Measurements from ENCODE around the gene ZFAND3. TPM values are rescaled to one million over a fixed set of nuclear protein-coding genes. Genes with fewer than 3 reads are reported as not detected.

The ZFAND3 gene
- total RNA-seq, 1 experiment from 2014 or later: 107 TPM

DNA sequence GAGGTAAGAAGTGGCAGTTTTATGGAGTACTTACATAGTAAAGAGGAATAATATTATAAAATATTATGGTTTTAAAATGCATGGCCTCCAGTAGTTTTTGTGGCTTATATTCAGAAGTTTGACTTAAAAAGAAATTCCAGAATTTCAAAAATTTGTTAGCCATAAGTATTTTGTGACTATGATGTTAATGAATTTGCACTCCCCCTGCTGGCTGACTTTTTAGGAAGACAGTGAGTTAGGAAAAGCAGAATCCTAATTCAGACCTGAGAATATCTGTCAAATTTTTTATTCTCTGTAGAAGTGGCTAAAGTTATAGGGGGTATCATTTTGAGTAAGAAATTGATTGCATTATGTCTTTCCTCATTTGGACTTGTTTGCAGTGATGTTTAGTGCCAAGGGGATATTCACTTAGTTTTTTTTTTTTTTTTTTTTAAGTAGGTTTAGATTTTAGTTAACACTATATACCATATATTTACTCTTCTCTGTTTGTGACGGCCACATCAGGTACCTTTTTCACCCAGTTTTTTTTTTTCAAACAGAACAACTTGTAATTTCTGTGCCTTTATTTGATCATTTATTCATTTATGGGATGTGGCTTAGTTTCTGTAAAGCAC is 40.8 kb downstream of the ZFAND3 start:
- no peak overlapping the region for H3K27ac Mint-ChIP-seq (ENCODE audit: unreplicated experiment)
- BruUV-seq (replicated peaks): no TSS peak
- peaks cover 11% of the 10 kb centered on the region for H3K36me3 Mint-ChIP-seq (ENCODE audit: insufficient read depth, unreplicated experiment)
- TF ChIP-seq, protein P1, sequence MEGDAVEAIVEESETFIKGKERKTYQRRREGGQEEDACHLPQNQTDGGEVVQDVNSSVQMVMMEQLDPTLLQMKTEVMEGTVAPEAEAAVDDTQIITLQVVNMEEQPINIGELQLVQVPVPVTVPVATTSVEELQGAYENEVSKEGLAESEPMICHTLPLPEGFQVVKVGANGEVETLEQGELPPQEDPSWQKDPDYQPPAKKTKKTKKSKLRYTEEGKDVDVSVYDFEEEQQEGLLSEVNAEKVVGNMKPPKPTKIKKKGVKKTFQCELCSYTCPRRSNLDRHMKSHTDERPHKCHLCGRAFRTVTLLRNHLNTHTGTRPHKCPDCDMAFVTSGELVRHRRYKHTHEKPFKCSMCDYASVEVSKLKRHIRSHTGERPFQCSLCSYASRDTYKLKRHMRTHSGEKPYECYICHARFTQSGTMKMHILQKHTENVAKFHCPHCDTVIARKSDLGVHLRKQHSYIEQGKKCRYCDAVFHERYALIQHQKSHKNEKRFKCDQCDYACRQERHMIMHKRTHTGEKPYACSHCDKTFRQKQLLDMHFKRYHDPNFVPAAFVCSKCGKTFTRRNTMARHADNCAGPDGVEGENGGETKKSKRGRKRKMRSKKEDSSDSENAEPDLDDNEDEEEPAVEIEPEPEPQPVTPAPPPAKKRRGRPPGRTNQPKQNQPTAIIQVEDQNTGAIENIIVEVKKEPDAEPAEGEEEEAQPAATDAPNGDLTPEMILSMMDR (IDR thresholded peaks at IDR 0.05; ENCODE audit: insufficient read depth in 1 of 2, low read depth in 1 of 2, low read length in 1 of 2, severe bottlenecking in 1 of 2, unreplicated experiment in 1 of 2): peak; percentile 49 to 54
- H3K27me3 Mint-ChIP-seq (ENCODE audit: insufficient read depth, unreplicated experiment): no peaks in the 10 kb centered on the region
- H3K9me3 Mint-ChIP-seq (ENCODE audit: unreplicated experiment): no peaks in the 10 kb centered on the region
- Histone ChIP-seq H3K36me3 (ENCODE audit: control insufficient read depth, insufficient read depth, low read length) (no peaks in the 10 kb centered on the region), H3K27me3 (replicated peaks; ENCODE audit: control insufficient read depth, insufficient read depth, low read length) (no peaks in the 10 kb centered on the region), H3K4me1 (no peaks in the 10 kb centered on the region; the same call in 1 of the 2 replicates), H3K9me3 (no peaks in the 10 kb centered on the region), H3K4me3 (ENCODE audit: low read depth, low read length) (no peak overlapping the region)
- peak in 1 of 2 experiments; percentile 55 for DNase-seq
- peaks cover 2% of the 10 kb centered on the region for H3K4me1 Mint-ChIP-seq (ENCODE audit: low read depth, unreplicated experiment)
- CTCF ChIA-PET: interaction anchor here (0.6 to 2.7 kb wide), 4 partner anchors 42 to 142 kb away, joined by 5 to 14 read pairs (median 6); no protein-coding TSS in a partner anchor
- POLR2A ChIA-PET: interaction anchor here (0.7 kb wide), 1 partner anchor 34 kb away, joined by 8 read pairs; no protein-coding TSS in a partner anchor
- no peak overlapping the region for H3K4me3 Mint-ChIP-seq (ENCODE audit: unreplicated experiment)
- intact Hi-C loops (cut with micrococcal nuclease; ENCODE audit: unreplicated experiment): loop anchor here (1.0 to 10.0 kb wide), 3 partner anchors 38 to 154 kb away; no protein-coding TSS in a partner anchor

DNA sequence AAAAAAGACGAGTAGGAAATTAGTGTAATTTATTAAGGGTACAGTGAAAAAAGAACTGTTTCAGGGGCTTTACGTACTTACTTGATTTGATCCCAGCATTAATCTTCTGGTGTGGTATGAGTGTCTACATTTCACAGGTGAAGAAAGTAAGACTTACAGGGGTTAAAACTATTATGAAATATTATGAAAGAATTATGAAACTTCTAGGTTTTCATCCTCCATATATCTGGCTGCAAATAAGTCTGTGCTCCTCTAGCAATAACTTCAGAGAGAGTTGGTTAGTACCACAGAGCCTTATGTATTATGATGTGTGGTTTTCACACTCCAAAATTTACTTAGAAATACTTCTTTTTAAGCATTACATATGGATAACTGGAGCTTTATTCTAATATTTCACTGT is 41.9 kb downstream of the ZFAND3 start:
- ChIA-PET POLR2A (no interaction called here), CTCF (no interaction called here)
- H3K4me1 Mint-ChIP-seq (ENCODE audit: low read depth, unreplicated experiment): peaks cover 12% of the 10 kb centered on the region
- TF ChIP-seq, protein P1 (IDR thresholded peaks at IDR 0.05; ENCODE audit: insufficient read depth in 1 of 2, low read depth in 1 of 2, low read length in 1 of 2, severe bottlenecking in 1 of 2, unreplicated experiment in 1 of 2): no peak
- no peak overlapping the region for H3K4me3 Mint-ChIP-seq (ENCODE audit: unreplicated experiment)
- no peak overlapping the region for H3K27ac Mint-ChIP-seq (ENCODE audit: unreplicated experiment)
- no peaks in the 10 kb centered on the region for H3K27me3 Mint-ChIP-seq (ENCODE audit: insufficient read depth, unreplicated experiment)
- H3K27me3 ChIP-seq (replicated peaks; ENCODE audit: control insufficient read depth, insufficient read depth, low read length): no peaks in the 10 kb centered on the region
- DNase-seq: no peak
- H3K4me1 ChIP-seq: no peaks in the 10 kb centered on the region; the same call in 1 of the 2 replicates
- no peaks in the 10 kb centered on the region for H3K36me3 ChIP-seq (ENCODE audit: control insufficient read depth, insufficient read depth, low read length)
- intact Hi-C loops (cut with micrococcal nuclease; ENCODE audit: unreplicated experiment): loop anchor here (5.0 to 10.0 kb wide), 2 partner anchors 39 to 153 kb away; no protein-coding TSS in a partner anchor
- no TSS peak for BruUV-seq (replicated peaks)
- H3K36me3 Mint-ChIP-seq (ENCODE audit: insufficient read depth, unreplicated experiment): peaks cover 6% of the 10 kb centered on the region
- no peaks in the 10 kb centered on the region for H3K9me3 Mint-ChIP-seq (ENCODE audit: unreplicated experiment)
- H3K4me3 ChIP-seq (ENCODE audit: low read depth, low read length): no peak overlapping the region
- H3K9me3 ChIP-seq: no peaks in the 10 kb centered on the region

DNA sequence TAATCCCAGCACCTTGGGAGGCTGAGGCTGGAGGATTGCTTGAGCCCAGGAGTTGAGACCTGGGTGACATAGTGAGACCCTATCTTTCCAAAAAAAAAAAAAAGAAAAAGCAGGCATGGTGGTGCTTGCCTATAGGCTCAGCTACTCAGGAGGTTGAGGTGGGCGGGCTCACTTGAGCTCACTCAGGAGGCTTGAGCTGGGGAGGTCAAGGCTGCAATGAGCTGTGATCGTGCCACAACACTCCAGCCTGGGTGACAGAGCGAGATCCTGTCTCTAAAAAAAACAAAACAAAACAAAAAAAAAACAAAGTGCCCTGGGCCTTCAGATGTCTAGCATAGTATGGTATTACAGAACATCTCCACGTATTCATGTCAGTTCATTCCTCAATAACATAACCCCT is 42.9 kb downstream of the ZFAND3 start:
- H3K36me3 ChIP-seq (ENCODE audit: control insufficient read depth, insufficient read depth, low read length): no peaks in the 10 kb centered on the region
- H3K4me3 Mint-ChIP-seq (ENCODE audit: unreplicated experiment): no peak overlapping the region
- BruUV-seq (replicated peaks): no TSS peak
- TF ChIP-seq, protein P1 (IDR thresholded peaks at IDR 0.05; ENCODE audit: insufficient read depth in 1 of 2, low read depth in 1 of 2, low read length in 1 of 2, severe bottlenecking in 1 of 2, unreplicated experiment in 1 of 2): no peak
- H3K27me3 ChIP-seq (replicated peaks; ENCODE audit: control insufficient read depth, insufficient read depth, low read length): no peaks in the 10 kb centered on the region
- intact Hi-C loops (cut with micrococcal nuclease; ENCODE audit: unreplicated experiment): loop anchor here (5.0 to 10.0 kb wide), 2 partner anchors 40 to 152 kb away; no protein-coding TSS in a partner anchor
- H3K4me1 Mint-ChIP-seq (ENCODE audit: low read depth, unreplicated experiment): peaks cover 12% of the 10 kb centered on the region
- no peaks in the 10 kb centered on the region; the same call in 1 of the 2 replicates for H3K4me1 ChIP-seq
- H3K27ac Mint-ChIP-seq (ENCODE audit: unreplicated experiment): no peak overlapping the region
- H3K4me3 ChIP-seq (ENCODE audit: low read depth, low read length): no peak overlapping the region
- no peaks in the 10 kb centered on the region for H3K9me3 ChIP-seq
- peaks cover 6% of the 10 kb centered on the region for H3K36me3 Mint-ChIP-seq (ENCODE audit: insufficient read depth, unreplicated experiment)
- DNase-seq: no peak
- ChIA-PET CTCF (interaction anchor here (0.7 kb wide), 2 partner anchors 14 to 71 kb away, joined by 3 to 5 read pairs; no protein-coding TSS in a partner anchor), POLR2A (no interaction called here)
- no peaks in the 10 kb centered on the region for H3K9me3 Mint-ChIP-seq (ENCODE audit: unreplicated experiment)
- H3K27me3 Mint-ChIP-seq (ENCODE audit: insufficient read depth, unreplicated experiment): no peaks in the 10 kb centered on the region

Data from Caco-2 (cell line).